Loucy (cell line): ENCODE measurements around the gene TOM1L1.

Experiments
- H2AFZ ChIP-seq: fragments of 200-600 bp; sonication (generic); 2 replicates; pipeline ENCODE4 v1.6.0; 2016; ENCODE audit warnings: antibody characterized with exemption, mild to moderate bottlenecking, low read length, moderate library complexity
- H3F3A ChIP-seq: fragments of 200-600 bp; 2 replicates; pipeline ENCODE4 v1.6.0; 2016; ENCODE audit warnings: antibody characterized with exemption, low read depth, mild to moderate bottlenecking
- H3K27me3 ChIP-seq: fragments of 200-600 bp; sonication (generic); 2 replicates; pipeline ENCODE4 v1.6.1; 2014; ENCODE audit warnings: low read length, mild to moderate bottlenecking; ENCODE audit not compliant: insufficient read depth, poor library complexity, severe bottlenecking
- H3K36me3 ChIP-seq: fragments of 200-600 bp; sonication (generic); 2 replicates; pipeline ENCODE4 v1.6.1; 2016; ENCODE audit warnings: low read length; ENCODE audit not compliant: insufficient read depth
- H3K4me1 ChIP-seq: fragments of 200-600 bp; sonication (generic); 2 replicates; pipeline ENCODE4 v1.5.1; 2014; ENCODE audit warnings: low read length, mild to moderate bottlenecking; ENCODE audit not compliant: insufficient read depth, poor library complexity, severe bottlenecking
- H3K4me2 ChIP-seq: fragments of 200-600 bp; sonication (generic); 2 replicates; pipeline ENCODE4 v1.6.0; 2014; ENCODE audit warnings: antibody characterized with exemption, low read length, low read depth, mild to moderate bottlenecking; ENCODE audit not compliant: poor library complexity, severe bottlenecking
- H3K4me3 ChIP-seq: fragments of 200-600 bp; sonication (generic); 2 replicates; pipeline ENCODE4 v1.5.1; 2014; ENCODE audit warnings: low read length, mild to moderate bottlenecking, mixed read lengths; ENCODE audit not compliant: poor library complexity, severe bottlenecking
- H3K79me2 ChIP-seq: fragments of 200-600 bp; sonication (generic); 2 replicates; pipeline ENCODE4 v1.6.1; 2014; ENCODE audit warnings: low read length; ENCODE audit not compliant: insufficient read depth
- H3K9ac ChIP-seq: fragments of 200-600 bp; sonication (generic); 2 replicates; pipeline ENCODE4 v1.6.0; 2014; ENCODE audit warnings: mild to moderate bottlenecking, low read depth, low read length, moderate library complexity; ENCODE audit not compliant: poor library complexity, severe bottlenecking
- H3K9me2 ChIP-seq: fragments of 200-600 bp; sonication (generic); replicated peaks from 2 replicates; pipeline ENCODE4 v1.6.1; 2016; ENCODE audit warnings: low read depth, low read length, mixed read lengths
- H3K9me3 ChIP-seq: fragments of 200-600 bp; sonication (generic); 2 replicates; pipeline ENCODE4 v1.6.1; 2014; ENCODE audit warnings: mild to moderate bottlenecking, antibody characterized with exemption, low read length, low read depth; ENCODE audit not compliant: insufficient read depth
- H4K20me1 ChIP-seq: fragments of 200-600 bp; sonication (generic); 2 replicates; pipeline ENCODE4 v1.6.0; 2014; ENCODE audit warnings: antibody characterized with exemption, low read length, mild to moderate bottlenecking; ENCODE audit not compliant: insufficient read depth, poor library complexity, severe bottlenecking
- EZH2phosphoT487 ChIP-seq: fragments of 200-600 bp; IDR thresholded peaks from 2 replicates; pipeline ENCODE4 v1.6.1; 2018; ENCODE audit warnings: antibody characterized with exemption, mild to moderate bottlenecking, moderate library complexity, borderline replicate concordance
- TF ChIP-seq, protein P1 (sequence below): fragments of 200-600 bp; sonication (generic); conservative IDR thresholded peaks from 2 replicates; pipeline ENCODE4 v1.5.1; 2014; ENCODE audit warnings: mild to moderate bottlenecking, antibody characterized with exemption, low read length

TOM1L1 gene

DNA sequence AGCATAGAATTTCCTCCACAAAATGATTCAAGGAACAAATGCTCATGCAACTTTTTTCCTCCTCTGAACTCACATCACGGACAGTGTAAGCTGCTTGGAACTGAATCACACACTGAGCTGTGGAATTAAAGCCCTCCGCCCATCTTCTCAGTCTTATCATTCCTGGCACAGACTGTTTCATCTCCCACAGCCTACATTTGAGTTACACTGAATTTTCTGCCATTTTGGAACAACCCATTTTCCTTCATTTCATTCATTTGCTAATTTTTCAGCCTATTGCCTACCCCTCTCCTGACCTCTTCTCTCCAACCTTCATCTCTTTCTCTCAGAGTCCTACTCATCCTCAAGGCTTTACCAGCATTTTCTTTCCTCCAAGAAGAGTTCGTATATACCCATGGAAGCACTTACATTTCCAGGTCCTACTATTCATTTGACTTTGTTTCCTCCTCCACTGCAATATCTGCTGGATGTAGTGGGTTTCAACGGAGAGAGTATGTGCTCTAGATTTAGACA lies 39.1 kb upstream of the TOM1L1 start:
- Histone ChIP-seq H3K9me3 (no peaks in the 10 kb centered on the region), H2AFZ (no peak overlapping the region), H3K9me2 (no peaks in the 10 kb centered on the region), H3K4me3 (no peak overlapping the region), H4K20me1 (no peaks in the 10 kb centered on the region), H3K36me3 (no peaks in the 10 kb centered on the region), H3F3A (no peaks in the 10 kb centered on the region), H3K79me2 (no peaks in the 10 kb centered on the region), H3K9ac (no peak overlapping the region), H3K4me2 (no peak overlapping the region), H3K4me1 (no peaks in the 10 kb centered on the region), H3K27me3 (no peaks in the 10 kb centered on the region)
- TF ChIP-seq, protein P1, sequence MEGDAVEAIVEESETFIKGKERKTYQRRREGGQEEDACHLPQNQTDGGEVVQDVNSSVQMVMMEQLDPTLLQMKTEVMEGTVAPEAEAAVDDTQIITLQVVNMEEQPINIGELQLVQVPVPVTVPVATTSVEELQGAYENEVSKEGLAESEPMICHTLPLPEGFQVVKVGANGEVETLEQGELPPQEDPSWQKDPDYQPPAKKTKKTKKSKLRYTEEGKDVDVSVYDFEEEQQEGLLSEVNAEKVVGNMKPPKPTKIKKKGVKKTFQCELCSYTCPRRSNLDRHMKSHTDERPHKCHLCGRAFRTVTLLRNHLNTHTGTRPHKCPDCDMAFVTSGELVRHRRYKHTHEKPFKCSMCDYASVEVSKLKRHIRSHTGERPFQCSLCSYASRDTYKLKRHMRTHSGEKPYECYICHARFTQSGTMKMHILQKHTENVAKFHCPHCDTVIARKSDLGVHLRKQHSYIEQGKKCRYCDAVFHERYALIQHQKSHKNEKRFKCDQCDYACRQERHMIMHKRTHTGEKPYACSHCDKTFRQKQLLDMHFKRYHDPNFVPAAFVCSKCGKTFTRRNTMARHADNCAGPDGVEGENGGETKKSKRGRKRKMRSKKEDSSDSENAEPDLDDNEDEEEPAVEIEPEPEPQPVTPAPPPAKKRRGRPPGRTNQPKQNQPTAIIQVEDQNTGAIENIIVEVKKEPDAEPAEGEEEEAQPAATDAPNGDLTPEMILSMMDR, result no peak
- TF ChIP-seq EZH2phosphoT487, result no peak

DNA sequence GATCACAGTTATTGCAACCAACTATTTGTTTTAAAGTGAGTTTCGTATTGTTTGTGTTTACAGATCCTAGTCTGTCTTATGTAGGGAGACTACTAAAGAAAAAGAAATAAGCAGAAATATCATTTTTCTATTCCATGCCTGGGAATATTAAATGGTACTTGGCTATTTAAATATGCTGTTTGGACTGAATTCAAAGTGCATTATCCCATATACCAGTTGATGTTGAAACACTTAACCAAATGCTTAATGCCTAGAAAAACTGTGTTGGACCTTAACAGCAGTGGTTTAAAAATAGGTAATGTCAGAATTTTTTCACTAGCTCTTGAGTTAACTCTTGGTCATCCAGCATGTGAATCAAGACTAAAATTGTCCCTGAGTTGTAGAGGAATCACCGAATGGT lies 37.5 kb upstream of the TOM1L1 start:
- Histone ChIP-seq H3K9me3 (no peaks in the 10 kb centered on the region), H3K36me3 (no peaks in the 10 kb centered on the region), H3K9me2 (no peaks in the 10 kb centered on the region), H3K79me2 (no peaks in the 10 kb centered on the region), H3K4me2 (no peak overlapping the region), H4K20me1 (no peaks in the 10 kb centered on the region), H3F3A (no peaks in the 10 kb centered on the region), H3K4me3 (no peak overlapping the region), H2AFZ (no peak overlapping the region), H3K4me1 (no peaks in the 10 kb centered on the region), H3K27me3 (no peaks in the 10 kb centered on the region), H3K9ac (no peak overlapping the region)
- TF ChIP-seq, protein P1, result no peak
- TF ChIP-seq EZH2phosphoT487, result no peak

DNA sequence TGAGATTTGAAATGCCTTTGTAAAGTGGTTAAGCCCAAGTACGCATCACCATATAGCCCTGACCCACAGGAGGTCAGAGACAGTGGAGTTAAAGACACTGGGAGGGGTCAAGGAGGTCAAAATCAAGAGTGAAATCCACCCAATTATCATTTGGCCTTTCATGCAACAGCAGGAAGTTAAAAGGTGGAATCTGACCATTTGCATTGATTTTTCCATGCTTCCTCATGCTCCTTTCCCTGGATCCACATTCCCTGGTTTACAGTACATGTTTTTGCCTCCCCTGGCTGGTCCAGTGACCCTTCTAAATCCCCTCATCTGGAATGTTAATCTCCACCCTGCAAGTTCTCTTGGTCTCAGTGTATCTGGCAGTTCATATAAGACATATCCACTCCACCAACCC lies 36.6 kb upstream of the TOM1L1 start:
- H3K9ac ChIP-seq, result no peak overlapping the region
- H3F3A ChIP-seq, result no peaks in the 10 kb centered on the region
- no peaks in the 10 kb centered on the region for H4K20me1 ChIP-seq

More for the DNA sequence above, 36.6 kb upstream of the TOM1L1 start:
- no peaks in the 10 kb centered on the region for H3K36me3 ChIP-seq
- no peaks in the 10 kb centered on the region for H3K79me2 ChIP-seq
- TF ChIP-seq EZH2phosphoT487, result no peak
- TF ChIP-seq, protein P1, result no peak
- no peaks in the 10 kb centered on the region for H3K27me3 ChIP-seq
- H3K4me2 ChIP-seq, result no peak overlapping the region
- no peaks in the 10 kb centered on the region for H3K9me3 ChIP-seq
- H2AFZ ChIP-seq, result no peak overlapping the region
- no peaks in the 10 kb centered on the region for H3K9me2 ChIP-seq
- H3K4me1 ChIP-seq, result no peaks in the 10 kb centered on the region
- H3K4me3 ChIP-seq, result no peak overlapping the region
